Fibroblast of skin of abdomen (primary cell): Measurements from ENCODE around the gene LEMD2. TPM values are rescaled to one million over a fixed set of nuclear protein-coding genes. Genes with fewer than 3 reads are reported as not detected.
"Not testable (repeated sequence)": the region's sequence is repeated elsewhere in the genome, so short reads cannot be mapped to it uniquely, and the experiment has no call there.

Source experiments
- DNase-seq: peaks from one replicate; pipeline ENCODE4 v3.0.0-alpha.2; 2013
- polyA plus RNA-seq, 2 experiments: library from polyadenylated mRNA; unstranded; fragments of 120-200 nt; gene quantifications; one replicate each; pipeline ENCODE4 v1.2.1, GENCODE V29; 2013; ENCODE audit not compliant: insufficient read length in 2 of 2

LEMD2 gene
- polyA plus RNA-seq (2013, experiment 1 of 2; ENCODE audit: insufficient read length): 61.9 TPM
- 57.9 TPM for polyA plus RNA-seq (2013, experiment 2 of 2; ENCODE audit: insufficient read length)

- DNase-seq: peak; percentile 94
Measured at GRCh38 chr6:33788694-33789549, at the start of gene LEMD2. TSS of gene LEMD2 (minus strand) at chr6:33789130. CDS start at chr6:33789116, 14 bp downstream.

- DNase-seq: peak; percentile 87
Measured at GRCh38 chr6:33837971-33838665, 49.2 kb upstream of the LEMD2 start.

GRCh38 chr6:33836806-33837469 is 48.0 kb upstream of the LEMD2 start:
- DNase-seq: no peak

GRCh38 chr6:33834401-33835392 is 45.8 kb upstream of the LEMD2 start:
- no peak for DNase-seq

GRCh38 chr6:33833599-33833998 is 44.7 kb upstream of the LEMD2 start:
- DNase-seq: no peak

- not testable (repeated sequence) for DNase-seq
Measured at GRCh38 chr6:33832831-33833230, 43.9 kb upstream of the LEMD2 start.

- DNase-seq: not testable (repeated sequence)
Measured at GRCh38 chr6:33831725-33832124, 42.8 kb upstream of the LEMD2 start.

- DNase-seq: no peak
Measured at GRCh38 chr6:33830635-33831240, 41.8 kb upstream of the LEMD2 start.

- DNase-seq: no peak
Measured at GRCh38 chr6:33828764-33829731, 40.1 kb upstream of the LEMD2 start.

GRCh38 chr6:33828452-33828763 is 39.5 kb upstream of the LEMD2 start:
- no peak for DNase-seq

GRCh38 chr6:33827546-33828451 is 38.9 kb upstream of the LEMD2 start:
- peak; percentile 62 for DNase-seq

- no peak for DNase-seq
Measured at GRCh38 chr6:33826537-33826936, 37.6 kb upstream of the LEMD2 start.

GRCh38 chr6:33824461-33825154 is 35.7 kb upstream of the LEMD2 start:
- peak; percentile 28 for DNase-seq

GRCh38 chr6:33823806-33824205 is 34.9 kb upstream of the LEMD2 start:
- no peak for DNase-seq

GRCh38 chr6:33822575-33823395 is 33.9 kb upstream of the LEMD2 start:
- DNase-seq: no peak

GRCh38 chr6:33820784-33821520 is 32.0 kb upstream of the LEMD2 start:
- DNase-seq: no peak

GRCh38 chr6:33820243-33820642 is 31.3 kb upstream of the LEMD2 start:
- DNase-seq: no peak
